ENCODE results near the gene SDK1.
"Not testable (repeated sequence)": the region's sequence is repeated elsewhere in the genome, so short reads cannot be mapped to it uniquely, and the experiment has no call there.

The SDK1 gene

DNA sequence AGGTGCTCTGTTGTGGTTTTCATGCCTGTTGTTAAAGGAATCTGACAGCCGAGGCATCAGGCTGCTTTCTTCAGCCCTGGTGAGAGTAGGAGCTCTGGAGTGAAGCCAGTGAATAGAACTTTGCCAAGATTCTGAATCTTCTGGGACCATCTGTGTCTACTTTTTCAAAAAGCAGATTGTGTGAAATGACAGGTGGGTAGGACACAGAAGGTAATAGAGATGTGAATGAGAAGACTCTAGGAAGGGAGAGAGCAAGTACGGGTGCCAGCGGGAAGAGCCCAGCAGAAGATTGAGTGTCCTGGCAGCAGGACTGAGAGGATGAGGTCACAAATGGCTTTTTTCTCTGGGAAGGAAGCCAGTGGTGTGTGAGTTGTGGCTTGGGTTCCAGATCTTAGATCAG lies 429.2 kb downstream of the SDK1 start:
- no peak for DNase-seq (ENCODE audit: low read depth, low spot score)

GRCh38 chr7:3732395-3733005 lies 431.4 kb downstream of the SDK1 start:
- DNase-seq (ENCODE audit: low read depth, low spot score) = no peak

- no peak for DNase-seq (ENCODE audit: low read depth, low spot score)
Observed at GRCh38 chr7:3733541-3734140, 432.6 kb downstream of the SDK1 start.

- DNase-seq (ENCODE audit: low read depth, low spot score) = no peak
Observed at GRCh38 chr7:3738964-3739363, 437.9 kb downstream of the SDK1 start.

DNA sequence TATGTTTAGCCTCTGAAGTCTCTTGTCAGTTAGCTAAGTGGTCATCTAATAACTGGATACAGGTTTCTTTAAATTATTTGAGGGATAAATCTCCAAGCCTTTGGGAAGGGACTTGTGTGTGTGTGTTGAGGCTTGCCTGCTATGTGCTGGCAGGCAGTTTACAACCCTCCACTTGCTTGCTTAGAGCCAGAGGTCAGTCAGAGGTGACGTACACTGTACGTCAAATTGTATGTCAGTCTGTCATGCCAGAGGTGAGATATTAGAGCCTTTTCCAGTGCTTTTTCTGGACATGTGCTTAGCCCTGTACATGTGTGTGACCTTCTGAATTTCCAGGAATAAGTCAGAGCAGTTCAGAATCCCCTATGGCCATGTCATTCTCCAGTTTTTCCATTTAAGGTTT lies 438.9 kb downstream of the SDK1 start:
- no peak for DNase-seq (ENCODE audit: low read depth, low spot score)

DNA sequence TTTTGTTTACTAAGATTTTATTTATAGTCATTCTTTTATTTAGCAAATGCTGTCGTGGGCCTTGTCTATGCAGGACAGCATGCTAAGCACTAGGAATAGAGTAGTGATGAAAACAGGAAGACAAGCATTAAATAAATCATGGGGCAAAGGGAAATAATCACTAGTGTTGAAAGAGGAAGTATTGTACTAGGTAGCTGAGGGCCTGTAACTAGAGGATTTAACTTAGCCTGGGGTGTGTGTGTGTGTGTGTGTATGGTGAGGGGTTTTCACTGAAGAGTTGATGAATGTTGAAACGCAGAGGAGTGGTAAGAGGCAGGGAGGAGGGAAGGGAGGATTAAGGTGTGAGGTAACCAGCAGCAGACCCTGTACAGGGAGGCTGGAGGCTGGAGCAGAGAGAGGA lies 446.4 kb downstream of the SDK1 start:
- DNase-seq (ENCODE audit: low read depth, low spot score) = no peak

GRCh38 chr7:3748389-3748788 lies 447.3 kb downstream of the SDK1 start:
- no peak for DNase-seq (ENCODE audit: low read depth, low spot score)

- DNase-seq (ENCODE audit: low read depth, low spot score) = no peak
Observed at GRCh38 chr7:3753868-3754267, 452.8 kb downstream of the SDK1 start.

DNA sequence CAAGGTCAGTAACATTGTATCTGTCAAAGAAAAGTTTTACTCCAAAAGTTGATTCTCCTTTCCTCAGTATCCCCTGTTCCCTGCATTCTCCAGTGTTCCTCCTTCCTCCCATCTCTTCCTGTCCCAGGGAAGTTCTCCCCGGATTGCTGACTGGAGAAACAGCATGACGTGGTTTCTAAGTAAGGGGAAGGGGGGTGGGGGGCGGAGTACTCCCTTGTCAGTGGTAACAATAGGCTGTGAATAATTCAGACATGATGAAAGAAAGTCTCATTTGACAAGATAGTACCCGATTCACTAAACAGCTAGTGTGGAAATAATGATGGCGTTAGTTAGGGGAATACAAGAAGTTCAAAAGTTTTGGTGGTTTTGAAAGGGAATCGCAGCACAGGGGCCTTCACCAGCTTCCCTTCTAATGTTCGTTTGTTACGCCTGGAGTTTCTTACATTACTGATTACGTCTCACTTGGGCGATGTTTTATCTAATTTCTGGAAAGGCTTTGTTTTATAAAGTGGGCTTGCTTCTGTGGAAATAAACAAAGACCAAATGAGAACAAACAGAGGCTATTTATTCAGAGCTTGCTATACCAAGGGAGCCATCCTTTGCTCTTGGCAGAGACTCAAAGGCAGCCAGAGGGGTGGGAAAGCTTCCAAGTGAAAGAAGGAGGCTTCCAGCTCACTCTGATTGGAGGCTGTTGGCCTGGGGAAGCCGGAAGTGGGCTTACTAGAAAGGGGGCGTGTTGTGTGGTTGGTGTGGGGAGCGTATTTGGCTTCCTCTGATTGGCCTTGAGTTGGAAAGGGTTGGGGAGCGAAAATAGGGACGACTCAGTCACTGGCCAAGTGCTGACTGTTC lies 453.7 kb downstream of the SDK1 start:
- DNase-seq (ENCODE audit: low read depth, low spot score) = peak; percentile 16

- not testable (repeated sequence) for DNase-seq (ENCODE audit: low read depth, low spot score)
Observed at GRCh38 chr7:3755778-3756453, 454.9 kb downstream of the SDK1 start.

DNA sequence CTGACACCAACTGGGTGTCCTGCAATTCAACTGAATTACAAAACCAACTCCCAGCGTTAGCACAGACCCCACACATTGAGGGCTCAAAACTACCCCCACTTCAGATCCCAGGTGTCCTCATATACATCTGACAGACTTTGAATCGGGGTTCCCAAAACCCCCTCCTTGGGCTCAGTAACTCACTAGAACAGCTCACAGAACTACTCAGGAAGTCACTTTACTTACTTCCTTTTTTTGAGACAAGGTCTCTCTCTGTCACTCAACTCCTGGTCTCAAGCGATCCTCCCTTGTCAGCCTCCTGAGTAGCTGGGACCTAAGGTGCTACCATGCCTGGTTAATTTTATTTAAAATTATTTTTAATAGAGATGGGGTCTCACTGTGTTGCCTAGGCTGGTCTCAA lies 456.0 kb downstream of the SDK1 start:
- no peak for DNase-seq (ENCODE audit: low read depth, low spot score)

DNA sequence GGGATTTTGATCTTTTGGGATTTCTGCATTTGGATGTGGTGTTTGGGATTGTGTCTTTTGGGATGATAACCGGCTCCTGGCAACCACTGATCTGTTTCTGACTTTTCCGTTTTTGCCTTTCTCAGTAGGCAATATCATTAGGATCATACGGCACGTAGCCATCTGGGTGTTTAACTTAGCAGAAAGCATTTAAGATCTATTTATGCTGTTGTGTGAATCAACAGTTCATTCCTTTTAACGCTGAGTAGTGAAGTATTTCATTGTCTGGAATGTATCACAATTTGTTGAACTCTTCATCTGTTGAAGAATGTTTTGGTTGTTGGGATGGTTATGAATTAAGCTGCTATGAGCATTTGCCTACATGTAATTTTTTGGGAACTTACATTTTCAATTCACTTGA lies 459.6 kb downstream of the SDK1 start:
- DNase-seq (ENCODE audit: low read depth, low spot score) = no peak

GRCh38 chr7:3762146-3762831 lies 461.2 kb downstream of the SDK1 start:
- DNase-seq (ENCODE audit: low read depth, low spot score) = no peak

DNA sequence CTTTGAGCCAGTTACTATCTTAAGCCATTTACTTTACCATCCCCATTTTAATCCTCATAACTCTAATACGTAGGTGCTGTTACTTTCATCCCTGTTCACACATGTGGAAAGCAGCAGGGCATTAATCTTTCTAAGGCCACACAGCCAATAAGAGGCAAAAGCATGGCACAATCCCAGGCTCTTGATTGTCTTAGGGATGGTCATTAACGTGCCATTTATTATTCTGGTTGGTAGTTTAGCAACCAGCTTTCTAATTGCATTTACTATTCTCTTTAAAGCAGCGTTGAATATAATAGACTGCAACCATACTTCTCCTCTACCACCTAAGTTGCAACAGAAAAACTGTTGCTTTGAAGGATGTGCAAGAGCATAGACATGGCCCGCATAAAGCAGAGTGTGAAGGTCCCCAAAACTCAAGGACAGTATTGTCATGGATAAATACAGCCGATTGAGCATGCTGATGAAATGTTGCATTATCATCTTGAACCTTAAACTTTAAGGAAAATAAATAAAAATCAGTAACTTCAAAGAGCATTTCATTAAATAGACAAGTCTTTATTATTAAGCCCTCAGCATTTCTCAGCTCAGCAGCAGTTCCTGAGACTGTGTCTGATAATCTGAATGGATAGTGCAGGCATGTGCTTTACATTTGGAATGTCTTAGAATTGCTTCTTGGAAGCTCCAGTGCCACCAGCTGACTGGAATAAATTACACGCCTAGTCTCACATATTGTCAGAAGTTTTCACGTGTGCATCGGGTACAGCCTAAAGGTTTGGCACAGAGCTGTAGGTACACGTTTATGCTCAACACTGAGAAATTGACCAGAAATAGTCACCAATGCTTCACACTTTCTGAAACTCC lies 467.1 kb downstream of the SDK1 start:
- DNase-seq (ENCODE audit: low read depth, low spot score) = no peak

DNA sequence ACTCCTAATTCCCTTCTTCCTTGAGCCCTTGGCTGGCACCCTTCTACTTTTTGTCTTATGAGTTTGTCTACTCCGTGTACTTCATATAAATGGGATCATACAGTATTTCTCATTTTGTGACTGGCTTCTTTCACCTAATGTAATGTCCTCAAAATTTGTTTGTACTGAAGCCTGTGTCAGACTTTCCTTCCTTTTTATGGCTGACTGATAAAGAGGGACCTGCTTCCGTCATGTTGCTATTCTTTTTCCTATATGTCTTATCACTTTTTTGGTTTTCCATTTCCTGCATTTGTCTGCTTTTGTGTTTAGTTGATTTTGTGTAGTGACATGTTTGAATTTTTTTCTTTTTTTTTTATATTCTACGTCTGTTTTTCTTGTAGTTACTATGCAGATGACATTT lies 470.9 kb downstream of the SDK1 start:
- DNase-seq (ENCODE audit: low read depth, low spot score) = no peak

DNA sequence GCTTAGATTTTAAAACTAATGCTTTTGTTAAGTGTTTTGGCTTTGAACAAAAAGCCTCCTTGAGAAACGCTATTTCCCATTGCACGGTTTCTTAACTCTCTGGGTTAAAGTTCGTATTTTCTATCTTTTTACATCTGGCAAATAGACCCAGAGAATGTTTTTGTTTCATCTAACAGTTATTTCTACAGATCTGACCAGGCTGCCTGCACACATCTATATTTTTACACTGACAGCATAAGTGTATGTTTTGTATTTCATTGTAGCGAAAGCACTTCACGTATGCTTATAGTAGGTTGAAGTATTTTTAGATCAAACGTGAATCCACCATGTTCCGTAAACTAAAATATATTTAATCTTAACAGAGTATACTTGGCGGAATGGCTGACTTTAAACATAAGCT lies 477.3 kb downstream of the SDK1 start:
- peak; percentile 18 for DNase-seq (ENCODE audit: low read depth, low spot score)

- no peak for DNase-seq (ENCODE audit: low read depth, low spot score)
Observed at GRCh38 chr7:3780016-3780415, 479.0 kb downstream of the SDK1 start.

GRCh38 chr7:3780525-3780924 lies 479.5 kb downstream of the SDK1 start:
- no peak for DNase-seq (ENCODE audit: low read depth, low spot score)

- DNase-seq (ENCODE audit: low read depth, low spot score) = no peak
Observed at GRCh38 chr7:3781607-3782006, 480.6 kb downstream of the SDK1 start.

DNA sequence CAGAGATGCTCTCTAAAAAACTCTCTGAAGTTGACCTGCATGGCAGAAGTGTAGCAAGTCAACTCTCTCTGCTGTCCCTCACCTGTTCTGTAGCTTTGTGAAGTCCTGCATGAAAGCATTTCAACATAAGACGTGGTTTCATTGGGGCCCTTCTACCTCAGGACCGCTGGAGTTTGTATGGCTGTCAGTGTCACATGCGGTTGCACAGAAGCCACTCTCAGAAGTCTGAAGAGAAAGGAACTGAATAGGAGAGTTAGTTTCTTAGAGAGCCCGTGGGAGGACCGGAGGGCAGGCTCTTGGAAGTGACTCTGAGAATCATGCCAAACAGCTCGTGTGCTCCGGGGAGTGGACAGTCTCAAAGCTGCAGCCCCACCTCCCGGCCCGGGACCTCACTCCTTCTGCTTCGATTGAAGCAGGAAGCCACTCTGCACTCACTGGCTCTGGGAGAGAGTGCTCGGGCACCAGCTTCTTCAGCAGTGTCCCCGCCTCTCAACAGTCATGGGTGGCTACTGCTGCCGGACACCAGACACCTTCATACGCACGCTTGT lies 486.7 kb downstream of the SDK1 start:
- DNase-seq (ENCODE audit: low read depth, low spot score) = no peak

DNA sequence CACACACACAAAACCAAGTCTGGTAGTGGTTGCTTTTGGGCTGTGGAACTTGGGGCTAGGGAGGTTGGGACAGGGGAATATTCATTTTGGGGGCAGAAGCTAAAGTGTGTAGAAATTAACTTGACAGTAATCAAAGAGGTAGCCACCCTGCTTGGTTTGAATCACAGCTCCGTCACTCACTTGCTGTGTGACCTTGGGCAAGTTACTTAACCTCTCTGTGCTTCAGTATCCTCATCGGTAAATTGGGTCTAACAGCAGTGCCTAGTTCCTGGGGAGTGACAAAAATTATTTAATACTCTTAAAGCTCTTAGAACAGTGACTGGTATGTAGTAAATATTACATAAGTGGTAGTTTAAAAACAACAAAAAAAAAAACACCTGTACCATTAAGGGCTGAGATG lies 489.8 kb downstream of the SDK1 start:
- DNase-seq (ENCODE audit: low read depth, low spot score) = no peak
